Trophoblast cell (in vitro differentiated cells and primary cell): ENCODE data around the gene HS3ST5.
"Not testable (repeated sequence)": the region's sequence is repeated elsewhere in the genome, so short reads cannot be mapped to it uniquely, and the experiment has no call there.

ENCODE experiments used
- DNase-seq, 2 donors: peaks; one replicate each; pipeline ENCODE4 v3.0.0-alpha.2; 2016
- H2AFZ ChIP-seq: 2 replicates; pipeline ENCODE4 v1.6.1; 2013; ENCODE audit warnings: low read length, moderate library complexity, mild to moderate bottlenecking; ENCODE audit not compliant: insufficient read depth, poor library complexity
- H2AK5ac ChIP-seq: 2 replicates; pipeline ENCODE4 v1.6.1; 2013; ENCODE audit warnings: mild to moderate bottlenecking, low read length
- H2BK120ac ChIP-seq: 2 replicates; pipeline ENCODE4 v1.6.1; 2013; ENCODE audit warnings: low read length, mild to moderate bottlenecking, moderate library complexity; ENCODE audit not compliant: insufficient read depth, poor library complexity
- H2BK12ac ChIP-seq: 2 replicates; pipeline ENCODE4 v1.6.1; 2013; ENCODE audit warnings: mild to moderate bottlenecking, low read length, moderate library complexity
- H2BK5ac ChIP-seq: 2 replicates; pipeline ENCODE4 v1.6.1; 2013; ENCODE audit warnings: low read length, low read depth, moderate library complexity, mild to moderate bottlenecking; ENCODE audit not compliant: poor library complexity
- H3K14ac ChIP-seq: 2 replicates; pipeline ENCODE4 v1.6.1; 2013; ENCODE audit warnings: mild to moderate bottlenecking, low read length
- H3K18ac ChIP-seq: 2 replicates; pipeline ENCODE4 v1.6.1; 2013; ENCODE audit warnings: mild to moderate bottlenecking, low read length
- H3K23ac ChIP-seq: 2 replicates; pipeline ENCODE4 v1.6.1; 2013; ENCODE audit warnings: low read length
- H3K27ac ChIP-seq: 2 replicates; pipeline ENCODE4 v1.5.1; 2013; ENCODE audit warnings: low read depth, mild to moderate bottlenecking, inconsistent platforms, low read length, moderate library complexity
- H3K27me3 ChIP-seq: 2 replicates; pipeline ENCODE4 v1.6.1; 2013; ENCODE audit warnings: inconsistent platforms, mild to moderate bottlenecking, low read length, moderate library complexity; ENCODE audit not compliant: insufficient read depth
- H3K36me3 ChIP-seq, 2 experiments: 1 replicate in 1 of 2; 2 replicates in 1 of 2; pipeline ENCODE4 v1.6.1; 2013; ENCODE audit warnings: low read length in 2 of 2, mild to moderate bottlenecking in 2 of 2, moderate library complexity in 1 of 2; ENCODE audit not compliant: insufficient read depth in 2 of 2, control insufficient read depth in 1 of 2
- H3K4ac ChIP-seq: 2 replicates; pipeline ENCODE4 v1.6.1; 2013; ENCODE audit warnings: low read depth, mild to moderate bottlenecking, low read length, moderate library complexity
- H3K4me1 ChIP-seq, 2 experiments: 1 replicate in 1 of 2; 2 replicates in 1 of 2; pipeline ENCODE4 v1.6.1; 2013; ENCODE audit warnings: low read length in 2 of 2, mild to moderate bottlenecking in 2 of 2, moderate library complexity in 1 of 2; ENCODE audit not compliant: insufficient read depth in 2 of 2, control insufficient read depth in 1 of 2
- H3K4me2 ChIP-seq: 2 replicates; pipeline ENCODE4 v1.6.1; 2013; ENCODE audit warnings: inconsistent platforms, mild to moderate bottlenecking, low read length, moderate library complexity
- H3K4me3 ChIP-seq: 2 replicates; pipeline ENCODE4 v1.5.1; 2013; ENCODE audit warnings: mild to moderate bottlenecking, low read depth, low read length, inconsistent platforms
- H3K79me1 ChIP-seq: one replicate; pipeline ENCODE4 v1.6.1; 2013; ENCODE audit warnings: low read length
- H3K79me2 ChIP-seq: 2 replicates; pipeline ENCODE4 v1.6.1; 2013; ENCODE audit warnings: low read length, mild to moderate bottlenecking; ENCODE audit not compliant: control insufficient read depth, insufficient read depth, poor library complexity
- H3K9ac ChIP-seq: 2 replicates; pipeline ENCODE4 v1.6.1; 2013; ENCODE audit warnings: mild to moderate bottlenecking, low read length
- H3K9me3 ChIP-seq: 2 replicates; pipeline ENCODE4 v1.6.1; 2013; ENCODE audit warnings: low read depth, mild to moderate bottlenecking, control low read depth, inconsistent platforms, low read length; ENCODE audit not compliant: insufficient read depth
- H4K12ac ChIP-seq: 2 replicates; pipeline ENCODE4 v1.6.1; 2013; ENCODE audit warnings: low read depth, mild to moderate bottlenecking, low read length, moderate library complexity
- H4K8ac ChIP-seq: 2 replicates; pipeline ENCODE4 v1.6.1; 2013; ENCODE audit warnings: low read depth, mild to moderate bottlenecking, low read length, moderate library complexity
- H4K91ac ChIP-seq: one replicate; pipeline ENCODE4 v1.6.1; 2013; ENCODE audit warnings: low read depth, mild to moderate bottlenecking, low read length, moderate library complexity
- WGBS: extraction: QIAGEN DNeasy Blood & Tissue Kit; methylation state at CpG from one replicate; pipeline ENCODE4 v1.1.7; 2013; ENCODE audit warnings: missing lambda C conversion rate; ENCODE audit not compliant: insufficient read length, insufficient coverage; ENCODE audit errors: extremely low coverage; 5-methylcytosine and 5-hydroxymethylcytosine counted together

The HS3ST5 gene

DNA sequence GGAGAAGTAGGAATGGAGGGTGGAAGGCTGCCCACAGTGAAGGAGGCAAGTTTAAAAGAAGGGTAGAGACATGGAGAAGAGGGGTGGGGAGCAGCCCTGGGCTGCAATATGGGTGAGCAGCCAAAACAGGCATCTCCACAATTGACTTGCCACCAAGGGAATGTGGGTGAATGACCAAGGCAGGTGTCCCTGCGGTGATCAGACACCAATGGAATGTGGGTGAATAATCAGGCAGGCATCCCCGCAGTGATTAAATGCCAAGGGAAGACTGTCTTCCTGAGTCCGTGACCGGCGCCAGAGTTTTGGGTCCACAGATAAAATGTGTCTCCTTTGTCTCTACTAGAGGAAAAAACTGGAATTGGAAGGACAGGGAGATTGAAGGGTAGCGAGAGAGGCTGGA lies 325.7 kb downstream of the HS3ST5 start:
- H3K23ac ChIP-seq, H3K79me2 ChIP-seq, H2AFZ ChIP-seq, H2BK12ac ChIP-seq, H3K4me2 ChIP-seq, H2BK5ac ChIP-seq, H4K91ac ChIP-seq, H3K14ac ChIP-seq, H2BK120ac ChIP-seq, H3K27ac ChIP-seq, H4K12ac ChIP-seq, H3K27me3 ChIP-seq, H3K18ac ChIP-seq, H3K79me1 ChIP-seq, H2AK5ac ChIP-seq, H3K9ac ChIP-seq, H3K9me3 ChIP-seq, H3K4me3 ChIP-seq, H3K4me1 ChIP-seq, DNase-seq, H3K4ac ChIP-seq, H4K8ac ChIP-seq, H3K36me3 ChIP-seq: not testable (repeated sequence)
- WGBS = no CpG with 5 or more reads among the region's 6 CpGs

DNA sequence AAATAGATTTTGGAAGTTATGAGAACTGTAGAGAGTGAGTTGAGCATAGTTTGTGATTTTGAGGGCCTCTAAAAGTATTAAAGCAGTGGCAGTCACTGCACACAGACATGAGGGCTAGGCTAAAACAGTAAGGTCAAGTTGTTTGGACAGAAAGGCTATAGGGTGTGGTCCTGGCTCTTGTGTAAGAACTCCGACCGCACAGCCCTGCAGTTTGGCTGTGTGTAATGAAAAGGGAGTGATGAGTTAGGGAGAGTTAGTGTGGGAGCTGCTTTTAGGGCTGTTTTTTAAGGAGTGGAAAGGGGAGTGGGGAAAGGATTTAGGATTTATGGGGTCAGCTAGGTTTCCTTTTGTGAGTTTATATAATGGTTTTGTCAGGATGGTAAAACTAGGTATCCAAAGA lies 328.7 kb downstream of the HS3ST5 start:
- H3K36me3 ChIP-seq, H3K4me2 ChIP-seq, H3K23ac ChIP-seq, H3K14ac ChIP-seq, H3K4ac ChIP-seq, DNase-seq, H2AK5ac ChIP-seq, H3K9me3 ChIP-seq, H3K9ac ChIP-seq, H2BK5ac ChIP-seq, H3K27ac ChIP-seq, H2AFZ ChIP-seq, H4K91ac ChIP-seq, H3K18ac ChIP-seq, H3K27me3 ChIP-seq, H3K4me3 ChIP-seq, H4K12ac ChIP-seq, H3K79me2 ChIP-seq, H4K8ac ChIP-seq, H2BK12ac ChIP-seq, H2BK120ac ChIP-seq: not testable (repeated sequence)
- Histone ChIP-seq H3K79me1 (peaks cover 16% of the 10 kb centered on the region), H3K4me1 (peaks cover 13 to 22% of the 10 kb centered on the region in 2 experiments)
- no CpG with 5 or more reads among the region's 2 CpGs for WGBS

DNA sequence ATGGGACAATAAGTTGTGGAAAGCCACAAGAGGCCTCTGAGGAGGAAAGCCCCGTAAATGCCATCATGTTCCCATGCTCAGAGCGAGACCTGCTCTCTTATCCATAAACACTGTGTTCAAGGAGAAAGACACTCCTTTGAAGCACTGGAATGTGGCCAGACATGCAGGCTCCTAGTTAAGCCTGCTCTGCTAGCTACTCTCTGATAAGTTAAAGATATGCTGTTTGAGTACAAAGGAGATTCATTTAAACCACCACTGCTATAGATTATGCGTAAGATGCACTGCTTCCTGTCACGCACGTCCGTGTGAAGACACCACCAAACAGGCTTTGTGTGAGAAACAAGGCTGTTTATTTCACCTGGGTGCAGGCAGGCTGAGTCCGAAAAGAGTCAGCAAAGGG lies 331.3 kb downstream of the HS3ST5 start:
- not testable (repeated sequence) for H3K27me3 ChIP-seq

DNA sequence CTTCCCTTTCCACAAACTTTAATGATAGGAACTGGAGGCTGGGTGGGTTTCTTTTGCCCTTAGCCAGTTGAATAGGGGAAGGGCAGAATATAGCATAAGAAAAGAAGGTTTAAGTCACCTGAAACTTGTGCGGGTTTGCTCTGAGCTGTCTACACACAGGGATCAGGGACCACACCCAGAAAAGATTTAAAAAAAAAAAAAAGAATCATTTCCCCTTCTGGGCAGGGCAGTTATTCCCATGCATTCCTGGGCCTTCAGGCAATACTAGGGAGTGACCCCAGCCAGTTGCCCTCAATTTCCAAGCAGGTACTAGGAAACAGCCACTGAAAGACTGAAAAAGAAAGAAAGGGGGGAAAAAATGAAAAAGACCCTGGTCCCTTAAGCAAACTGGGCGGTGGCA lies 332.3 kb downstream of the HS3ST5 start:
- Histone ChIP-seq H3K4me1 (peaks cover 17 to 26% of the 10 kb centered on the region in 2 experiments), H2AFZ (no peak overlapping the region), H2BK12ac (peak overlapping the region; percentile 97), H3K79me2 (peaks cover 3% of the 10 kb centered on the region), H4K91ac (peak overlapping the region; percentile 96), H3K14ac (peak overlapping the region; percentile 92), H3K9ac (no peak overlapping the region), H2BK120ac (peak overlapping the region; percentile 100), H3K23ac (no peak overlapping the region), H4K8ac (peak overlapping the region; percentile 85), H3K18ac (peak overlapping the region; percentile 68), H4K12ac (peak overlapping the region; percentile 74), H3K4me2 (peak overlapping the region; percentile 51), H3K36me3 (no peaks in the 10 kb centered on the region), H2BK5ac (peak overlapping the region; percentile 95), H3K27me3 (no peaks in the 10 kb centered on the region), H3K9me3 (no peaks in the 10 kb centered on the region), H3K4ac (peak overlapping the region; percentile 84), H3K4me3 (no peak overlapping the region), H3K27ac (peak overlapping the region; percentile 97), H2AK5ac (peak overlapping the region; percentile 82), H3K79me1 (peaks cover 24% of the 10 kb centered on the region)
- DNase-seq = no peak
- WGBS = no CpG with 5 or more reads among the region's 2 CpGs

More for the DNA sequence above, 331.3 kb downstream of the HS3ST5 start:
- H3K4ac ChIP-seq, H2AK5ac ChIP-seq, H3K23ac ChIP-seq, H3K4me3 ChIP-seq, H3K9me3 ChIP-seq, H3K36me3 ChIP-seq, H3K18ac ChIP-seq, H2AFZ ChIP-seq, H4K12ac ChIP-seq, H3K79me2 ChIP-seq, H3K14ac ChIP-seq, H3K9ac ChIP-seq: not testable (repeated sequence)
- Histone ChIP-seq H3K4me1 (peaks cover 17 to 28% of the 10 kb centered on the region in 2 experiments), H4K91ac (peak overlapping the region; percentile 96), H2BK5ac (peak overlapping the region; percentile 95), H2BK120ac (peak overlapping the region; percentile 100), H4K8ac (peak overlapping the region; percentile 23), H3K27ac (peak overlapping the region; percentile 97), H2BK12ac (peak overlapping the region; percentile 97), H3K79me1 (peaks cover 24% of the 10 kb centered on the region), H3K4me2 (peak overlapping the region; percentile 51)
- DNase-seq = peak; percentile 73 to 76
- no CpG with 5 or more reads among the region's 7 CpGs for WGBS
